ENCODE measurements around the gene CFAP20DC.

DNA sequence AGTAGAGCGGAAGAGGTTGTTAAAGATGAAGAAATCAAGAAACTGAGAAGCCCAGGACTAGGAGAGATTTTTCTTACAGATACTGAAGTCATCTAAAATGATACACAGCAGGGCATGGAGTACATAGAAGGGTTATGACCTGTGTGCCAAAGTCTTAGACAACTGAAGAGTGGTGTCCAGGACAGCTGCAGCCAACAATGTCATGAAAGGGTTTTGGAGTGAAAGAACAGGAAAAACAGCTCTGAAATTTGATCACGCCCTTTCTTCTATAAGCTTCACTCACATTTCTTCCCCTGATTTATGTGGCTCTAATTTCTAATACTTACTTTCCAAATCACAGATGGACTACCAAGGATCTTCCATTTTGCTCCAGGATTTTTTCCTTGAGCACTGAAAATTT is 3.0 kb downstream of the CFAP20DC start:
- TF ChIP-seq, protein P1, sequence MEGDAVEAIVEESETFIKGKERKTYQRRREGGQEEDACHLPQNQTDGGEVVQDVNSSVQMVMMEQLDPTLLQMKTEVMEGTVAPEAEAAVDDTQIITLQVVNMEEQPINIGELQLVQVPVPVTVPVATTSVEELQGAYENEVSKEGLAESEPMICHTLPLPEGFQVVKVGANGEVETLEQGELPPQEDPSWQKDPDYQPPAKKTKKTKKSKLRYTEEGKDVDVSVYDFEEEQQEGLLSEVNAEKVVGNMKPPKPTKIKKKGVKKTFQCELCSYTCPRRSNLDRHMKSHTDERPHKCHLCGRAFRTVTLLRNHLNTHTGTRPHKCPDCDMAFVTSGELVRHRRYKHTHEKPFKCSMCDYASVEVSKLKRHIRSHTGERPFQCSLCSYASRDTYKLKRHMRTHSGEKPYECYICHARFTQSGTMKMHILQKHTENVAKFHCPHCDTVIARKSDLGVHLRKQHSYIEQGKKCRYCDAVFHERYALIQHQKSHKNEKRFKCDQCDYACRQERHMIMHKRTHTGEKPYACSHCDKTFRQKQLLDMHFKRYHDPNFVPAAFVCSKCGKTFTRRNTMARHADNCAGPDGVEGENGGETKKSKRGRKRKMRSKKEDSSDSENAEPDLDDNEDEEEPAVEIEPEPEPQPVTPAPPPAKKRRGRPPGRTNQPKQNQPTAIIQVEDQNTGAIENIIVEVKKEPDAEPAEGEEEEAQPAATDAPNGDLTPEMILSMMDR (tag by site-specific recombination; IDR thresholded peaks at IDR 0.05), result no peak
- TF ChIP-seq ZSCAN16 (tag by site-specific recombination; IDR thresholded peaks at IDR 0.05) (no peak), ZBTB1 (tag by site-specific recombination; IDR thresholded peaks at IDR 0.05) (no peak), ZNF266 (tag by site-specific recombination; IDR thresholded peaks at IDR 0.05; ENCODE audit: low read depth) (no peak)
- TF ChIP-seq, protein P2, sequence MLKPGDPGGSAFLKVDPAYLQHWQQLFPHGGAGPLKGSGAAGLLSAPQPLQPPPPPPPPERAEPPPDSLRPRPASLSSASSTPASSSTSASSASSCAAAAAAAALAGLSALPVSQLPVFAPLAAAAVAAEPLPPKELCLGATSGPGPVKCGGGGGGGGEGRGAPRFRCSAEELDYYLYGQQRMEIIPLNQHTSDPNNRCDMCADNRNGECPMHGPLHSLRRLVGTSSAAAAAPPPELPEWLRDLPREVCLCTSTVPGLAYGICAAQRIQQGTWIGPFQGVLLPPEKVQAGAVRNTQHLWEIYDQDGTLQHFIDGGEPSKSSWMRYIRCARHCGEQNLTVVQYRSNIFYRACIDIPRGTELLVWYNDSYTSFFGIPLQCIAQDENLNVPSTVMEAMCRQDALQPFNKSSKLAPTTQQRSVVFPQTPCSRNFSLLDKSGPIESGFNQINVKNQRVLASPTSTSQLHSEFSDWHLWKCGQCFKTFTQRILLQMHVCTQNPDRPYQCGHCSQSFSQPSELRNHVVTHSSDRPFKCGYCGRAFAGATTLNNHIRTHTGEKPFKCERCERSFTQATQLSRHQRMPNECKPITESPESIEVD (tag by site-specific recombination; IDR thresholded peaks at IDR 0.05), result no peak
- TF ChIP-seq, protein P3, sequence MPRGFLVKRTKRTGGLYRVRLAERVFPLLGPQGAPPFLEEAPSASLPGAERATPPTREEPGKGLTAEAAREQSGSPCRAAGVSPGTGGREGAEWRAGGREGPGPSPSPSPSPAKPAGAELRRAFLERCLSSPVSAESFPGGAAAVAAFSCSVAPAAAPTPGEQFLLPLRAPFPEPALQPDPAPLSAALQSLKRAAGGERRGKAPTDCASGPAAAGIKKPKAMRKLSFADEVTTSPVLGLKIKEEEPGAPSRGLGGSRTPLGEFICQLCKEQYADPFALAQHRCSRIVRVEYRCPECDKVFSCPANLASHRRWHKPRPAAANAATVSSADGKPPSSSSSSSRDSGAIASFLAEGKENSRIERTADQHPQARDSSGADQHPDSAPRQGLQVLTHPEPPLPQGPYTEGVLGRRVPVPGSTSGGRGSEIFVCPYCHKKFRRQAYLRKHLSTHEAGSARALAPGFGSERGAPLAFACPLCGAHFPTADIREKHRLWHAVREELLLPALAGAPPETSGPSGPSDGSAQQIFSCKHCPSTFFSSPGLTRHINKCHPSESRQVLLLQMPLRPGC (tag by site-specific recombination; IDR thresholded peaks at IDR 0.05), result no peak

All from HEK293 (cell line).